Measurements from ENCODE around the gene KRTAP2-4. TPM values are rescaled to one million over a fixed set of nuclear protein-coding genes. Genes with fewer than 3 reads are reported as not detected.

The KRTAP2-4 gene
- total and polyA plus RNA-seq, 2 donors (not counting 3 experiments of a cell fraction or from before 2014, with no cell fraction given), result not detected

- FAIRE-seq (no peak), DNase-seq (ENCODE audit: low read depth, low spot score) (no peak)
- H2AFZ ChIP-seq (ENCODE audit: low read depth, low read length), result no peak overlapping the region
- H3K4me1 ChIP-seq (ENCODE audit: control insufficient read depth, extremely low read depth, insufficient read depth, low read length), result no peaks in the 10 kb centered on the region
- no peak overlapping the region for H3K4me2 ChIP-seq (ENCODE audit: insufficient read depth, low read length)
- no peak overlapping the region for H3K9ac ChIP-seq (replicated peaks; ENCODE audit: extremely low read depth, insufficient read depth, low read length)
- peaks cover 6 to 12% of the 10 kb centered on the region in 2 experiments for H3K27me3 ChIP-seq (ENCODE audit: control insufficient read depth in 2 of 2, insufficient read depth in 2 of 2, low read length in 2 of 2)
- H3K79me2 ChIP-seq (ENCODE audit: control insufficient read depth, insufficient read depth, low read length), result no peaks in the 10 kb centered on the region
- no TSS peak for BruUV-seq (replicated peaks)
- H4K20me1 ChIP-seq (replicated peaks; ENCODE audit: control insufficient read depth, extremely low read depth, insufficient read depth, low read length), result no peaks in the 10 kb centered on the region
- H3K9me3 ChIP-seq (replicated peaks; ENCODE audit: control insufficient read depth, insufficient read depth, low read length), result no peaks in the 10 kb centered on the region
- TF ChIP-seq CTCF (IDR thresholded peaks at IDR 0.05; ENCODE audit: extremely low read depth in 1 of 2, insufficient read depth in 1 of 2, low read depth in 1 of 2, low read length in 2 of 2) (no peak), GATA2 (IDR thresholded peaks at IDR 0.05; ENCODE audit: insufficient read depth, insufficient read length, low read depth, low read length) (no peak), POLR2A (IDR thresholded peaks at IDR 0.05; ENCODE audit: low read depth, low read length) (no peak), JUN (IDR thresholded peaks at IDR 0.05; ENCODE audit: borderline replicate concordance, insufficient read depth, insufficient read length, low read depth) (no peak), MAX (IDR thresholded peaks at IDR 0.05; ENCODE audit: insufficient read depth, insufficient read length) (no peak), POLR2AphosphoS5 (IDR thresholded peaks at IDR 0.05; ENCODE audit: insufficient read depth, low read depth, low read length) (no peak)
- H3K36me3 ChIP-seq (ENCODE audit: control insufficient read depth in 2 of 2, extremely low read depth in 1 of 2, insufficient read depth in 2 of 2, low read length in 2 of 2), result no peaks in the 10 kb centered on the region
- ChIA-PET CTCF (no interaction called here), POLR2A (no interaction called here)
- no peak overlapping the region for H3K27ac ChIP-seq (ENCODE audit: insufficient read depth, low read depth, low read length)
- intact Hi-C loops (cut with micrococcal nuclease), result no loop called here
- H3K9me1 ChIP-seq (replicated peaks; ENCODE audit: control insufficient read depth, extremely low read depth, insufficient read depth, low read length), result no peaks in the 10 kb centered on the region
- no peak overlapping the region for H3K4me3 ChIP-seq (replicated peaks in 1 of 3; ENCODE audit: insufficient read depth in 1 of 3, low read depth in 1 of 3, low read length in 3 of 3)
- dilution Hi-C loops (cut with MboI; ENCODE audit: extremely low pct_ligation_motif_present, low sequenced_read_pairs), result no loop called here
Observed at GRCh38 chr17:41063449-41063848, 2.2 kb downstream of the KRTAP2-4 start.

- Histone ChIP-seq H3K9ac (replicated peaks; ENCODE audit: extremely low read depth, insufficient read depth, low read length) (no peak overlapping the region), H3K4me1 (ENCODE audit: control insufficient read depth, extremely low read depth, insufficient read depth, low read length) (no peaks in the 10 kb centered on the region), H2AFZ (ENCODE audit: low read depth, low read length) (no peak overlapping the region), H4K20me1 (replicated peaks; ENCODE audit: control insufficient read depth, extremely low read depth, insufficient read depth, low read length) (no peaks in the 10 kb centered on the region), H3K4me2 (ENCODE audit: insufficient read depth, low read length) (no peak overlapping the region), H3K4me3 (replicated peaks in 1 of 3; ENCODE audit: insufficient read depth in 1 of 3, low read depth in 1 of 3, low read length in 3 of 3) (no peak overlapping the region), H3K9me1 (replicated peaks; ENCODE audit: control insufficient read depth, extremely low read depth, insufficient read depth, low read length) (no peaks in the 10 kb centered on the region), H3K9me3 (replicated peaks; ENCODE audit: control insufficient read depth, insufficient read depth, low read length) (no peaks in the 10 kb centered on the region), H3K27ac (ENCODE audit: insufficient read depth, low read depth, low read length) (no peak overlapping the region), H3K36me3 (ENCODE audit: control insufficient read depth in 2 of 2, extremely low read depth in 1 of 2, insufficient read depth in 2 of 2, low read length in 2 of 2) (no peaks in the 10 kb centered on the region), H3K79me2 (ENCODE audit: control insufficient read depth, insufficient read depth, low read length) (no peaks in the 10 kb centered on the region), H3K27me3 (ENCODE audit: control insufficient read depth in 2 of 2, insufficient read depth in 2 of 2, low read length in 2 of 2) (peaks cover 6 to 12% of the 10 kb centered on the region in 2 experiments)
- TF ChIP-seq EZH2 (IDR thresholded peaks at IDR 0.05; ENCODE audit: borderline replicate concordance, low read depth, low read length, severe bottlenecking), result no peak
- no peak for TF ChIP-seq FOS (IDR thresholded peaks at IDR 0.05; ENCODE audit: borderline replicate concordance, insufficient read depth, low read length)
- no peak for TF ChIP-seq CTCF (IDR thresholded peaks at IDR 0.05; ENCODE audit: extremely low read depth in 1 of 2, insufficient read depth in 1 of 2, low read depth in 1 of 2, low read length in 2 of 2)
- no peak for TF ChIP-seq JUN (IDR thresholded peaks at IDR 0.05; ENCODE audit: borderline replicate concordance, insufficient read depth, insufficient read length, low read depth)
- TF ChIP-seq GATA2 (IDR thresholded peaks at IDR 0.05; ENCODE audit: insufficient read depth, insufficient read length, low read depth, low read length), result no peak
- no peak for TF ChIP-seq MYC (IDR thresholded peaks at IDR 0.05; ENCODE audit: low read depth, low read length)
- no peak for TF ChIP-seq POLR2AphosphoS5 (IDR thresholded peaks at IDR 0.05; ENCODE audit: insufficient read depth, low read depth, low read length)
- dilution Hi-C loops (cut with MboI; ENCODE audit: extremely low pct_ligation_motif_present, low sequenced_read_pairs) (no loop called here), intact Hi-C loops (cut with micrococcal nuclease) (no loop called here)
- ChIA-PET CTCF (interaction anchor here (1.5 kb wide), 1 partner anchor 153 kb away, joined by 3 read pairs; no protein-coding TSS in a partner anchor), POLR2A (no interaction called here)
- FAIRE-seq (no peak), DNase-seq (ENCODE audit: low read depth, low spot score) (no peak)
- BruUV-seq (replicated peaks), result no TSS peak
Observed at GRCh38 chr17:41061964-41062363, 3.7 kb downstream of the KRTAP2-4 start.
